Lower leg skin (tissue), 3 donors: Measurements from ENCODE around the gene EEF1AKMT1.

Experiments used
- CTCF ChIP-seq, 3 donors: fragments of 450-650 bp; IDR thresholded peaks; one replicate each; pipeline ENCODE4 v1.5.1; 2016; ENCODE audit warnings: antibody characterized with exemption in 3 of 3, mild to moderate bottlenecking in 3 of 3, moderate library complexity in 2 of 3
- POLR2A ChIP-seq, 2 donors: fragments of 450-650 bp; IDR thresholded peaks; one replicate each; pipeline ENCODE4 v1.6.1; 2016 to 2017; ENCODE audit warnings: antibody characterized with exemption in 2 of 2, mild to moderate bottlenecking in 1 of 2, moderate library complexity in 1 of 2

- TF ChIP-seq CTCF (IDR thresholded peaks at IDR 0.05) (no peak), POLR2A (IDR thresholded peaks at IDR 0.05) (no peak)
Observed at GRCh38 chr13:20689291-20689690, 84.5 kb downstream of the EEF1AKMT1 start.
